Osteocyte (in vitro differentiated cells): ENCODE data around the gene PYCARD. TPM values are rescaled to one million over a fixed set of nuclear protein-coding genes. Genes with fewer than 3 reads are reported as not detected.

Experiments used
- DNase-seq: peaks from one replicate; pipeline ENCODE4 v3.0.0; 2021; ENCODE audit warnings: mixed read lengths; ENCODE audit not compliant: unreplicated experiment; ENCODE audit errors: extremely low spot score
- H3K27ac Mint-ChIP-seq: one replicate; pipeline ENCODE4 v1.8.0; 2021; ENCODE audit warnings: mild to moderate bottlenecking, mixed read lengths; ENCODE audit not compliant: unreplicated experiment
- H3K27me3 Mint-ChIP-seq: one replicate; pipeline ENCODE4 v1.8.0; 2021; ENCODE audit warnings: mixed read lengths; ENCODE audit not compliant: unreplicated experiment
- H3K36me3 Mint-ChIP-seq: one replicate; pipeline ENCODE4 v1.8.0; 2021; ENCODE audit warnings: mixed read lengths; ENCODE audit not compliant: unreplicated experiment
- H3K4me1 Mint-ChIP-seq: one replicate; pipeline ENCODE4 v1.8.0; 2021; ENCODE audit warnings: mixed read lengths; ENCODE audit not compliant: unreplicated experiment
- H3K4me3 Mint-ChIP-seq: one replicate; pipeline ENCODE4 v1.8.0; 2021; ENCODE audit warnings: mild to moderate bottlenecking, moderate library complexity, mixed read lengths; ENCODE audit not compliant: unreplicated experiment
- H3K9me3 Mint-ChIP-seq: one replicate; pipeline ENCODE4 v1.8.0; 2021; ENCODE audit warnings: mixed read lengths; ENCODE audit not compliant: unreplicated experiment
- total RNA-seq: library from RNA; stranded (reverse); gene quantifications from 2 replicates; pipeline ENCODE4 v1.2.1, GENCODE V29; 2021
- TF ChIP-seq, protein P1 (sequence below): fragments of 200-600 bp; sonication (generic); IDR thresholded peaks from 2 replicates; pipeline ENCODE4 v1.5.0; 2021; ENCODE audit warnings: antibody characterized with exemption, mild to moderate bottlenecking, moderate library complexity

Gene PYCARD
- total RNA-seq, 1 donor from 2014 or later = 6.1 TPM

DNA sequence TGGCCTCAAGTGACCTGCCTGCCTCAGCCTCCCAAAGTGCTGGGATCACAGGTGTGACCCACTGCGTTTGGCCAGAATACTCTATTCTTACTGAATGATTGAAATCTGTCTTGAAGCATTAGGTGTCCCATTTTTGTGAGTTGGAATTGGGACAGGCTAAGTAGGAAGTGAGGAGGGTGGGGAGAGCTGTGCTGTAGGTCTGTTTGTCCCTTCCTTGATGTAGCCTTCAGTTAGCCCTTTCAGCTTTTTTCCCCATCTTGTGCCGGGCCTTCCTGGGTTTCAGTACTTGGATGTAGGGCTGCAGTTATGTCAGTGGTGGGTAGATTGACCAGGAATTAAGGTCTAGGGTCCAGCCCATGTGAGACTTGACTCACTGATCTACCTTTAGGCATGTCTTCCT lies 8.7 kb downstream of the PYCARD start:
- no peak for DNase-seq
- peaks cover 3% of the 10 kb centered on the region for H3K4me1 Mint-ChIP-seq
- no peak overlapping the region for H3K4me3 Mint-ChIP-seq
- H3K27ac Mint-ChIP-seq = no peak overlapping the region
- TF ChIP-seq, protein P1, sequence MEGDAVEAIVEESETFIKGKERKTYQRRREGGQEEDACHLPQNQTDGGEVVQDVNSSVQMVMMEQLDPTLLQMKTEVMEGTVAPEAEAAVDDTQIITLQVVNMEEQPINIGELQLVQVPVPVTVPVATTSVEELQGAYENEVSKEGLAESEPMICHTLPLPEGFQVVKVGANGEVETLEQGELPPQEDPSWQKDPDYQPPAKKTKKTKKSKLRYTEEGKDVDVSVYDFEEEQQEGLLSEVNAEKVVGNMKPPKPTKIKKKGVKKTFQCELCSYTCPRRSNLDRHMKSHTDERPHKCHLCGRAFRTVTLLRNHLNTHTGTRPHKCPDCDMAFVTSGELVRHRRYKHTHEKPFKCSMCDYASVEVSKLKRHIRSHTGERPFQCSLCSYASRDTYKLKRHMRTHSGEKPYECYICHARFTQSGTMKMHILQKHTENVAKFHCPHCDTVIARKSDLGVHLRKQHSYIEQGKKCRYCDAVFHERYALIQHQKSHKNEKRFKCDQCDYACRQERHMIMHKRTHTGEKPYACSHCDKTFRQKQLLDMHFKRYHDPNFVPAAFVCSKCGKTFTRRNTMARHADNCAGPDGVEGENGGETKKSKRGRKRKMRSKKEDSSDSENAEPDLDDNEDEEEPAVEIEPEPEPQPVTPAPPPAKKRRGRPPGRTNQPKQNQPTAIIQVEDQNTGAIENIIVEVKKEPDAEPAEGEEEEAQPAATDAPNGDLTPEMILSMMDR = no peak
- H3K27me3 Mint-ChIP-seq = no peaks in the 10 kb centered on the region
- H3K36me3 Mint-ChIP-seq = peaks cover 62% of the 10 kb centered on the region
- H3K9me3 Mint-ChIP-seq = no peaks in the 10 kb centered on the region

DNA sequence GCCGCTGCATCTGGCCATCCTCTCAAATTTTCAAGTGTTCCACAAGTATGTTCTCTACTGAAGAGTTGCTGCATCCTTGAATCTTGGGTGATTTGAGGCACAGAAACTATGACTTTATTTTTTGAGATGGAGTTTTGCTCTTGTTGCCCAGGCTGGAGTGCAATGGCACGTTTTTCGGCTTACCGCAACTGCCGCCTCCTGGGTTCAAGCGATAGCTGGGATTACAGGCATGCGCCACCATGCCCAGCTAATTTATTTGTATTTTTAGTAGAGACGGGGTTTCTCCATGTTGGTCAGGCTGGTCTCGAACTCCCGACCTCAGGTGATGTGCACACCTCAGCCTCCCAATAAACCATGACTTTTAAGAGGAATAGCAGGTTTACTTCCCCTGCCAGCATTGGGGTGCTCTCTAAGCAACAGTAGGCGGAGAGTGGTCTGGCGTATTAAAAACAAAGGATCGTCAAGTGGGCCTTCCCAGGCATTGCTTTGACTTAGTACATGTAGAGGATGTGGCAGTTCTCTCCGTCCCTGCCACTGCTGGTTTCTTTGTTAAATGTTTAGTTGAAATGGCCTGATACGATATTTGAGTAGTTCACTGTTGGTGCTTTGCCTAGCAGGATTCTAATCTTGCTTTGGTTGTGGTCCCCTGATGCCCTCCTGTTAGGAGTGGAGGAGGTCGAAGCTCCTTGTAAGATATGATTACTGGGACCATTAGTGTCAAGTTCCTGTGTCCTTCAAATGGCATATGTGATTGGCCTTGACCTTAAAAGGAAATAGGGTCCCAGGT lies 9.5 kb downstream of the PYCARD start:
- H3K27me3 Mint-ChIP-seq = no peaks in the 10 kb centered on the region
- no peak overlapping the region for H3K27ac Mint-ChIP-seq
- H3K4me3 Mint-ChIP-seq = no peak overlapping the region
- H3K36me3 Mint-ChIP-seq = peaks cover 66% of the 10 kb centered on the region
- TF ChIP-seq, protein P1 = no peak
- H3K9me3 Mint-ChIP-seq = no peaks in the 10 kb centered on the region
- H3K4me1 Mint-ChIP-seq = no peaks in the 10 kb centered on the region
- no peak for DNase-seq

DNA sequence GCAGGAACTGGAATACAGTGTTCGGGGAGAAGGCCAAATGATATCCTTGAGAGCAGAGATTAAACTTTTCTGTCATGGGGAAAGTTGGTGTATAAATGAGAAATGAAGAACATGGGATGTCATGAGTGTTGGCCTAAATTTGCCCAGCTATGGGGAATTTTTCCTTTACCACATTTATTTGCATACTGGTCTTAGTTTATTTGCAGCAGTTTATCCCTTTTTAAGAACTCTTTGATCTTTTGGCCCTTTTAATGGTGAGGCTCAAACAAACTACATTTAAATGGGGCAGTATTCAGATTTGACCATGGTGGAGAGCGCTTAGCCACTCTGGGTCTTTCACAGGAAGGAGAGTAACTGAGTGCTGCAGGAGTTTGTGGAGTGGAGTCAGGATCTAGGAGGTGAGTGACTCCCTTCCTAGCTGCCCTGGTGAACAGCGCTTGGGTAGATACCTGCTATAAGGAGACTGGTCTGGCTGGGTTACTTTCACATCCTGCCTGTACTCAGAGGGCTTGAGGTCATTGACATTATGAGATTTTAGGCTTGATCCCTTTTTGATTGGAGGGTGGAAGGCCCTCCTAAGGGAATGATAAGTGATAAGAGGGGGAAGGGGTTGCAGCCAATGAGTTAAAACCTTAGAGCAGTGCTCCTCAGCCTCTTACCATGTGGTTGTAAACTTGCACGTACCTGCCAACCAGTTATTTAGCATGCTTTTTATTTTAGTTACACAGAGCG lies 10.7 kb downstream of the PYCARD start:
- Mint-ChIP-seq H3K27ac (peak overlapping the region; percentile 2), H3K9me3 (no peaks in the 10 kb centered on the region), H3K27me3 (no peaks in the 10 kb centered on the region), H3K4me3 (no peak overlapping the region), H3K4me1 (no peaks in the 10 kb centered on the region), H3K36me3 (peaks cover 78% of the 10 kb centered on the region)
- no peak for DNase-seq
- TF ChIP-seq, protein P1 = no peak

DNA sequence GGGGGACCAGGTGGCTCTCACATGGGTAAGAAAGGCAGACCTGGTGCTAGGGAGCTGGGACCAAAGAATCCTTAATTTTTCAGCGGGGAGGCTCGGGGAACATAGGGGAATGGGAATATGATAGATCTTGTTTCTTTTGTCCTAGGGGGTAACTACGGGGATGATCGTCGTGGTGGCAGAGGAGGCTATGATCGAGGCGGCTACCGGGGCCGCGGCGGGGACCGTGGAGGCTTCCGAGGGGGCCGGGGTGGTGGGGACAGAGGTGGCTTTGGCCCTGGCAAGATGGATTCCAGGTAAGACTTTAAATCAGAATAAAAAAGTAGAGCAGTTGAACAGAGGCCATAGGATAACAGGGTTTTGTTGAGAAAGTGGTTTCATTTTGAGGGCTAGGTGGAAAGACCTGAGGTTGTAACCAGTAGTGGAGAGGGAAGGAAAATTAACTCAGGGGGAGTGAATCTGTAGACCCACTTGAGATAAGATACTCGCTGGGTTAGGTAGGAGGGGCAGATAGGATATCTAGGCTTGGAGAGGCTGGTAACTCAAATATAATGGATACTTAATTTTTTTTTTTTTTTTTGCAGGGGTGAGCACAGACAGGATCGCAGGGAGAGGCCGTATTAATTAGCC lies 11.6 kb downstream of the PYCARD start:
- H3K27ac Mint-ChIP-seq = no peak overlapping the region
- no peaks in the 10 kb centered on the region for H3K9me3 Mint-ChIP-seq

More for the DNA sequence above, 11.6 kb downstream of the PYCARD start:
- Mint-ChIP-seq H3K4me1 (peaks cover 4% of the 10 kb centered on the region), H3K4me3 (no peak overlapping the region), H3K36me3 (peaks cover 83% of the 10 kb centered on the region), H3K27me3 (no peaks in the 10 kb centered on the region)
- DNase-seq = no peak
- TF ChIP-seq, protein P1 = no peak
